GM19372 (cell line): ENCODE measurements around the gene NEMP2.

Experiments
- ATAC-seq: cut with Tn5 transposase; IDR thresholded peaks from one replicate; pipeline ENCODE4 v1.9.1; 2021; ENCODE audit warnings: mild to moderate bottlenecking, low read depth, moderate library complexity; ENCODE audit not compliant: unreplicated experiment

Gene NEMP2

DNA sequence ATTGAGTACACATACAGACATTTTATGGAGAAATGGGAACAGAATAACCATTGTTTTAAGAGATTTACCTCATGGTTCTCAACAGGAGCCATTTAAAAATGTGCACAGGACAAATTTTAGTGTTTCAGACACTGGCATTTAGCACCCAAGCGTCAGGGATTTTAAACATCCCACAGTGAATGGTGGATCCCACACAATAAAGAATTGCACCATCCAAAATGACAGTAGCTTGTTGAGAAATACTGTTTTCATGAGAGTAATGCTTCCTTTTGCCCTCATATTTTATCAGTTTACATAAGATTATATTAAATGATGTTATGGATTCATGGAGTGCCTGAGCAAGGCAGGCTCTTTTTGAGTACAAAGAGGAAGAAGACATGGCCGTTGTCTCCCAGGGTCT lies 72.3 kb downstream of the NEMP2 start:
- ATAC-seq = no peak

DNA sequence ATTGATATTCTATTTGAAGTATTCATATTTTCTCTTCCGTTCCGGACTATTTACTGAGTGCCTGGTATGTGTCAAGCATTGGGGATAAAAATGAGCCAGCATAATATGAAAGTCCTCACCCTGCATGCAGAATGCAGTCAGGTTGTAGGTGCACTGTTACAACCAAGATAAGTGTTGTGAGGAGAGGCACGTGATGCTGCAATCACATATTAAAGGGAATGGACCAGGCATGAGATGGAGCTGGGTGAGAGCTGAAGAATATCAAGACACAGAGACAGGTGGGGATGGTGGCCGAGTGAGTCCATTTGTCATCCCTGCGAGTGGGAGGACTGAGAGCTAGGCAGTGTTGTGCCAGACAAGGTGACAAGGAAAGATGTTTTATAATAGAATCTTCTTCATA lies 74.0 kb downstream of the NEMP2 start:
- no peak for ATAC-seq

DNA sequence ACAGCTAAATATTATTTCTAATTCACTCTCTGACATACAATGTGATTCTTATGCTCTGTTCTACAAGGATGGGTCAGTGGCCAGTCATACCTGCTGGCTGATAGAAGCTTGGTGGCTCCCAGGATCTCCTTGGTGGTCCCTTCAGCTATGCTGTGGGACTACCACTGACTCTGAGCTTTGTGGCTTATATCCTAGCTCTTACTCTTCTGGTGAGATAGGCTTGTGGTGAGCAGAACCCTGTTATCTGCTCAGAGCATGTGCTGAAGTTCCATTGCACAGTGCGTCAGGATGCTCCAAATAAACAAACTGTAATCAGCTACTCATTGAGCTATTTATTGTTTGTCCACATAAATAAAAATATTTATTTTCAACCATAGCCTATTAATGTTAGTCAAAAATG lies 74.6 kb downstream of the NEMP2 start:
- no peak for ATAC-seq

- ATAC-seq = no peak
Observed at GRCh38 chr2:190458352-190459107, 76.0 kb downstream of the NEMP2 start.

DNA sequence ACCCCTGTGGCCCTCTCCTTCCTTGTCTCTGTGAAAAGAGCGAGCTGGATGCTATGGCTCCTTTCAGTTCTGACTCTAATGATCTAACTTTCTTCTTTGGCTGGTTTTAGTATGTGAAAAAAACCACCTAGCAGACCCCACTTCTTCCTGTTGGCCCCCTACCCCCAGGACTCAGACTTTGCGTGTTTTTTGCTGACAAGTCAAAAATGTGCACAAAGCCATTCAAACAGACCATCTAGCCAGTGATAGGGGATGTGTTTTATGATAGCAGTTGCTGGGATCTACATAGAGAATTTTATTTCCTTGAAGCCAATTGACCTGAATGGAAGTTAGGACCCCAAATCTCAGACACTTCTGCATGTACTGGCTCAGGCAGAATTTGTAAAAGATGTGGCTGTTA lies 77.3 kb downstream of the NEMP2 start:
- no peak for ATAC-seq

DNA sequence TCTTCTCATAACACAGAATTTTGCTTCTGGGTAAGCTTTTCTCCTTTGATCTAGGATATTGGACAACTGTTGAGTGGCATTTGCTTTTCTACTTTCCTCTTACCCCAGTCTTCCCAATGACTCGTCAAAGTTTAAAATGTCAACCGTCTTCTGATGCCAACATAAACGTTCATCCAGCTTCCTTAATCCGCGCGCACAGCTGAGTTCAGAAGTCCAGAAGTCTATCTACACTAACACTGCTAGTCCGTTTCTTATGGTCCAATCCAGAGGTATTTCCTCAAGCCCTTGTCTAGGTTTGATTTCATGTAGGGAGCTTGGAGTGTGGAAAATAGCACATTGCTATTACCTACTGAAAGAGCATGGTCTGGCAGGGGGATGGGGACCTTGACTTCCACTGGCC lies 77.7 kb downstream of the NEMP2 start:
- ATAC-seq = no peak

- ATAC-seq = no peak
Observed at GRCh38 chr2:190455358-190456095, 79.0 kb downstream of the NEMP2 start.

GRCh38 chr2:190454795-190455194 lies 79.7 kb downstream of the NEMP2 start:
- no peak for ATAC-seq
